GM12865 (cell line): ENCODE measurements around the gene FAM110A.

Experiments
- DNase-seq: peaks from one replicate; pipeline ENCODE4 v3.0.0; 2010; ENCODE audit warnings: low read depth
- H3K4me3 ChIP-seq: 2 replicates; pipeline ENCODE4 v1.5.1; 2011; ENCODE audit warnings: mild to moderate bottlenecking, low read depth, low read length, control low read depth
- TF ChIP-seq, protein P1 (sequence below): IDR thresholded peaks from 2 replicates; pipeline ENCODE4 v1.5.1; 2011; ENCODE audit warnings: low read length, control low read depth, low read depth, inconsistent platforms; ENCODE audit not compliant: insufficient read depth; ENCODE audit errors: missing control alignments

Gene FAM110A

DNA sequence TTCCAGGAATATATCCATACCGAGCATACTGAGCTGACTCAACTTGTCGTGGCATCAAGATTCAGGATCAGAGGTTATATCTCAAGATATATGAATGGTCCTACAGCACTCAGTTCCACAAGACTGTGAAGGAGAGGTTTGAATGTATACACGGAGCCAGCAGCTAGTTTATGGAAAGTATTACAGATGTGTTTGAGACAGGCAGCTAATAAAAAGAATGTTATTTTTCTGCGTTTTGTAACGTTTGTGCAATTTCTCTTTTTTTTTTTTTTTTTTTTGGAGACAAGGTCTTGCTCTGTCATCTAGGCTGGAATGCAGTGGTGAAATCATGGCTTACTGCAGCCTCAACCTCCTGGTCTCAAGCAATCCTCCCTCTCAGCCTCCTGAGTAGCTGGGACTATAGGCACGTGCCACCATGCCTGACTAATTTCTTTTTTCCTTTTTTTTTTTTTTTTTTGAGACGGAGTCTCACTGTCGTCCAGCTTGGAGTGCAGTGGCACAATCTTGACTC is 3.4 kb upstream of the FAM110A start:
- TF ChIP-seq, protein P1, sequence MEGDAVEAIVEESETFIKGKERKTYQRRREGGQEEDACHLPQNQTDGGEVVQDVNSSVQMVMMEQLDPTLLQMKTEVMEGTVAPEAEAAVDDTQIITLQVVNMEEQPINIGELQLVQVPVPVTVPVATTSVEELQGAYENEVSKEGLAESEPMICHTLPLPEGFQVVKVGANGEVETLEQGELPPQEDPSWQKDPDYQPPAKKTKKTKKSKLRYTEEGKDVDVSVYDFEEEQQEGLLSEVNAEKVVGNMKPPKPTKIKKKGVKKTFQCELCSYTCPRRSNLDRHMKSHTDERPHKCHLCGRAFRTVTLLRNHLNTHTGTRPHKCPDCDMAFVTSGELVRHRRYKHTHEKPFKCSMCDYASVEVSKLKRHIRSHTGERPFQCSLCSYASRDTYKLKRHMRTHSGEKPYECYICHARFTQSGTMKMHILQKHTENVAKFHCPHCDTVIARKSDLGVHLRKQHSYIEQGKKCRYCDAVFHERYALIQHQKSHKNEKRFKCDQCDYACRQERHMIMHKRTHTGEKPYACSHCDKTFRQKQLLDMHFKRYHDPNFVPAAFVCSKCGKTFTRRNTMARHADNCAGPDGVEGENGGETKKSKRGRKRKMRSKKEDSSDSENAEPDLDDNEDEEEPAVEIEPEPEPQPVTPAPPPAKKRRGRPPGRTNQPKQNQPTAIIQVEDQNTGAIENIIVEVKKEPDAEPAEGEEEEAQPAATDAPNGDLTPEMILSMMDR: no peak
- DNase-seq: no peak
- no peak overlapping the region for H3K4me3 ChIP-seq

DNA sequence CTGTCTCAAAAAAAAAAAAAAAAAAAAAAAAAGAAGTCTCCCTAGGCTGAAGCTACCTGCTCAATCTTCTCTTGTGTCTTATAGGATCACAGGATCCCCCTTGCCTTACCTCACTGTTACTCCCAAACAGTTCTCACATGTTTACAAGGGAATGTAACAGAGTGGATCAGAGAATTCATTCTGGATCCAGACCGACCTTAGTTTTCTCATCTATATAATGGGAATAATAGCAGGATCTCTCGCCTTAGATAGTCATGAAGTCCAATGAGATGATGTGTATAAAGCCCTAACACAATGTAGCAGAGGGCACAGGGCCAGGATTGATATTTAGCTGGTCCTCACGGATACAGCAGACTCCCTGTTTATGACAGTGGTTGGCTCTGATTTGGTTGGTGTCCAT is 2.3 kb upstream of the FAM110A start:
- TF ChIP-seq, protein P1: no peak
- DNase-seq: no peak
- no peak overlapping the region for H3K4me3 ChIP-seq

DNA sequence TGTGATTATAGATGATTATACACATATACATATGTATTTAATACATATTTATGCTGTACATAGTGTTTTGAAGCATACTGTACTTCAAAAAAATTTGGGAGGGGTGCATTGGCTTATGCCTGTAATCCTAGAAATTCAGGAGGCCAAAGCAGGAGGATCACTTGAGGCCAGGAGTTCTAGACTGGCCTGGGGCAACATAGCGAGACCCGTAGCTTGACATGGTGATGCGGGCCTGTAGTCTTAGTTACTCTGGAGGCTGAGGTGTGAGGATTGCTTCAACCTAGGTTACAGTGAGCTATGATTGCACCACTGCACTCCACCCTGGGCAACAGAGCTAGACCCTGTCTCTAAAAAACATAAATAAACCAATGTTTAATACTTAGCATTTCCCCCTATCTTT is 1.6 kb upstream of the FAM110A start:
- TF ChIP-seq, protein P1: no peak
- no peak for DNase-seq
- no peak overlapping the region for H3K4me3 ChIP-seq

DNA sequence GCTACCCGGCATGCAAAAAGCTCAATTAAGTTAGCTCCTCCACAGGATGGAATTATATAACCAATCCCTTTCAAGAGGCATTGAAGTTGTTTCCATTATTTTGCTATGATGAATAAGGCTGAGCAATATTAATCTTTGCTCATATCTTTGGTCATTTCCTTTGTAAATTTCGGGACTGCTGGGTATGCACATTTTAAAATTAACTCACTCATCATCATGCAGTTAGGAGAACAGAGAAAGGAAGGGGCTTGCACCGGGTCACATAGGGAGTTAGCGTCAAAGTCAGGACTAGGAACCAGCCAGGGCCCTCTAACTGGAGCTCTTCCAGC is 430 bp upstream of the FAM110A start:
- DNase-seq: no peak
- TF ChIP-seq, protein P1: no peak

DNA sequence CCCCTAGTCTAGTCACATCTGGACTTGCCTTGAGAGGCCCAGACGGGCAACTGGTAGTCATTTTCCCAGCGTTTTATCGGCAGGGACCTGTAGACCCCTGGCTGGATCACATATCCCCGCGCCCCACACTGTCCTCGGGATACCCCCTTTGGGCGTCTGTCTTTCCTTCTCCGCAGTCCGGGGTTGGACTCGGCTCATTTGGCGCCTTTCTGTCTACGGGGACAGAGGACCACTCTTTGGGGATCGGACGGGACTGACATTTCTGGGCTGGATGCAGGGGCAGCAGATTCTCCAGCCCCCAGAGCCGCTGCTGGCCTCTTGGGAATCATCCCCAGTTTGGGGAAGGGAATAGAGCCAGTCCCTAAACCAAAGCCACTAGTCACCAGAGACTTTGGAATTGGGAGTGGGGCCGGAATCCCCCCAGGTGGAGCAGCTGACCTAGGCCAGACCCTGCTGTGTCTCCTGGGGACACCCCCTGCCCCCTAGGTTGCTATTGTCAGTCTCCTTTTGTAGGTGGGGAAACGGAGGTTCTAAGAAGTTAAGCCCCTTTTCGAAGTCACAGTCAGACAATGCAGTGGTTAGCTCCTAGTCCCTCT is 734 bp downstream of the FAM110A start:
- TF ChIP-seq, protein P1: no peak
- DNase-seq: no peak
- peak overlapping the region; percentile 96 for H3K4me3 ChIP-seq

More for the DNA sequence above, 430 bp upstream of the FAM110A start:
- H3K4me3 ChIP-seq: peak overlapping the region; percentile 96

DNA sequence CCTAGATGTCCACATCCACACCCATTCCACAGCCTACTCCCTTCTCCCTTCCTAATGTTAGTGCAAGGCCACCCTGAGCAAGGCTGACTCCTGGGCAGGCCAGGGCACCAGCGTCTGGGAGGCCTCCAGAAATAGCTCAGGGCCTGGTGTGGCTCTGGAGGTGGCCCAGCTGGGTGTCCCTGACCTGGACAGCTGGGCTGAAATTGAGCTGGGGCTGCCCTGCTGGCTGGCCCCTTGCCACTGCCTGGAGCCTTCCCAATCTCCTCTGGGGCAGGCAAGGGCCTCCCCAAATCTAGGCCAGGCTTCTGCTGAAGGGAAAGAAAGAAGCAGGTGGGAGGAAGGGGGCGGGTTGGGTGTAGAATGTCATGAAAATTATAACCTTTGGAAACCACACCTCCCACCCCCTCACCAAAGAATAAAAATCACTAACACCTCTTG is 2.1 kb downstream of the FAM110A start:
- no peak overlapping the region for H3K4me3 ChIP-seq
- TF ChIP-seq, protein P1: no peak
- DNase-seq: no peak

DNA sequence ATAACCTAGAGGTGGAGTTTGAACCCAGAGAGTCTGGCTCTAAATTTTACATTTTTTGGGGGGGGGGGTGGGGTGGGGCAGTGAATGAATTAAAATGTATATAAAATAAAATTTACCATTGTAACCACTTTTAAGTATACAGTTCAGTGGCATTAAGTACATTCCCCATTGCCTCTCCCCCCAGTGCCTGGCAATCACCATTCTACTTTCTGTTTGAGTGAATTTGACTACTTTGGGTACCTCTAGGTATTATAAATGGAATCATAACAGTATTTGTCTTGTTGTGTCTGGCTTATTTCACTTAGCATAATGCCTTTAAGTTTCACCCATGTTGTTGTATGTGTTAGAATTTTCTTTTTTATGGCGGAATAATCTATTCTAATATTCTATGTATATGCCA is 2.7 kb downstream of the FAM110A start:
- DNase-seq: no peak
- no peak overlapping the region for H3K4me3 ChIP-seq
- TF ChIP-seq, protein P1: no peak
